NOMO-1 treated with DMSO at 0.1 percent for 48 hours (cell line): ENCODE data around the gene NUP153.
"Not testable (repeated sequence)": the region's sequence is repeated elsewhere in the genome, so short reads cannot be mapped to it uniquely, and the experiment has no call there.

Experiments used
- DNase-seq: peaks from one replicate; lab custom pipeline; 2025; ENCODE audit not compliant: unreplicated experiment; lab: John Stamatoyannopoulos, UW

Gene NUP153

GRCh38 chr6:17714177-17714576, 7.5 kb upstream of the NUP153 start:
- DNase-seq, result no peak

GRCh38 chr6:17712576-17712975, 5.9 kb upstream of the NUP153 start:
- DNase-seq, result no peak

- DNase-seq, result no peak
Observed at GRCh38 chr6:17710331-17710730, 3.6 kb upstream of the NUP153 start.

- no peak for DNase-seq
Observed at GRCh38 chr6:17709476-17709875, 2.8 kb upstream of the NUP153 start.

- DNase-seq, result not testable (repeated sequence)
Observed at GRCh38 chr6:17708035-17708434, 1.3 kb upstream of the NUP153 start.

GRCh38 chr6:17707371-17707651, 586 bp upstream of the NUP153 start:
- no peak for DNase-seq

- DNase-seq, result peak; percentile 49
Observed at GRCh38 chr6:17705778-17706579, 746 bp downstream of the NUP153 start.

GRCh38 chr6:17705428-17705777, 1.3 kb downstream of the NUP153 start:
- no peak for DNase-seq

- peak; percentile 83 for DNase-seq
Observed at GRCh38 chr6:17703256-17703694, 3.5 kb downstream of the NUP153 start.

- DNase-seq, result peak; percentile 67
Observed at GRCh38 chr6:17700421-17701416, 6.0 kb downstream of the NUP153 start.

- DNase-seq, result no peak
Observed at GRCh38 chr6:17691925-17692538, 14.7 kb downstream of the NUP153 start.

- no peak for DNase-seq
Observed at GRCh38 chr6:17688481-17688880, 18.2 kb downstream of the NUP153 start.

GRCh38 chr6:17687136-17687535, 19.6 kb downstream of the NUP153 start:
- no peak for DNase-seq

GRCh38 chr6:17684134-17684533, 22.6 kb downstream of the NUP153 start:
- no peak for DNase-seq

- no peak for DNase-seq
Observed at GRCh38 chr6:17683428-17683827, 23.3 kb downstream of the NUP153 start.

- no peak for DNase-seq
Observed at GRCh38 chr6:17679726-17680125, 27.0 kb downstream of the NUP153 start.

GRCh38 chr6:17677602-17678001, 29.1 kb downstream of the NUP153 start:
- DNase-seq, result no peak

GRCh38 chr6:17673543-17674254, 33.0 kb downstream of the NUP153 start:
- DNase-seq, result no peak

- no peak for DNase-seq
Observed at GRCh38 chr6:17672064-17672718, 34.5 kb downstream of the NUP153 start.

- DNase-seq, result no peak
Observed at GRCh38 chr6:17666646-17667045, 40.1 kb downstream of the NUP153 start.

- DNase-seq, result no peak
Observed at GRCh38 chr6:17665132-17665531, 41.6 kb downstream of the NUP153 start.
